NT2/D1 (cell line): ENCODE measurements around the gene MEX3A.

Source experiments
- SUZ12 ChIP-seq: IDR thresholded peaks from 2 replicates; pipeline ENCODE4 v1.6.1; 2011; ENCODE audit not compliant: insufficient read length, insufficient read depth; ENCODE audit errors: extremely low read depth
- ZNF274 ChIP-seq: IDR thresholded peaks from 2 replicates; pipeline ENCODE4 v1.6.1; 2011; ENCODE audit warnings: mild to moderate bottlenecking, low read depth, low read length

DNA sequence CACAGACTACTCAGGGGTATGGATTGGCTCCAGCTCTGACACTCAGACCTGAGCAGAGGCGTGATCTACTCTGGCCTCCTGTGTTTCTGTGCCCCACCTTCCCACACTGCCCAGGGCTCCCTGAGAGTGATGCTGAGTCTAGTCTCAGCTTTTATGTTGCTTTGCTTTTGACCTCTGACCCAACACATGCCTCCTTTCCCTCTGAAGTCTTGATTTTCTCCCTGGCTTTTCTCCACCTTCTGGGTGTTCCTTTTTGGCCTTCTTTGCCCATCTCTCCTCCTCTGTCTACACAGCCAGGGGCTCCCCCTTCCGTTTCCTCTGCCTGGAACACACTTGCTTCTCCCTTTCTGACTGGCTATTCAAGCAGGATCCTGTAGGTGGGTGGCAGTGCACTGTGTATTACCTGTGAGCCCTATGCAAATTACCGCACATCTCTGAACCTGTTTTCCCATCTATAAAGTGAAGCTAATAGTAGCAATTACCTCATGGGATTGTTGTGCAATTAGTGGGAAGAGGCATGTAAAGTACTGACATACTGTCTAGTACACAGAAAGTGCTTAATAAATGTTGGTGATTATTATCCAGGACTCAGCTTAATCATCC is 13.7 kb upstream of the MEX3A start:
- TF ChIP-seq SUZ12 (no peak), ZNF274 (no peak)
